C4-2B (cell line): ENCODE measurements around the gene REC8.

Experiments used
- ZFX ChIP-seq: fragments of 450-650 bp; IDR thresholded peaks from 2 replicates; pipeline ENCODE4 v1.6.1; 2017
- TF ChIP-seq, protein P1 (sequence below): fragments of 450-650 bp; conservative IDR thresholded peaks from 2 replicates; pipeline ENCODE4 v1.5.1; 2017; ENCODE audit warnings: mild to moderate bottlenecking

DNA sequence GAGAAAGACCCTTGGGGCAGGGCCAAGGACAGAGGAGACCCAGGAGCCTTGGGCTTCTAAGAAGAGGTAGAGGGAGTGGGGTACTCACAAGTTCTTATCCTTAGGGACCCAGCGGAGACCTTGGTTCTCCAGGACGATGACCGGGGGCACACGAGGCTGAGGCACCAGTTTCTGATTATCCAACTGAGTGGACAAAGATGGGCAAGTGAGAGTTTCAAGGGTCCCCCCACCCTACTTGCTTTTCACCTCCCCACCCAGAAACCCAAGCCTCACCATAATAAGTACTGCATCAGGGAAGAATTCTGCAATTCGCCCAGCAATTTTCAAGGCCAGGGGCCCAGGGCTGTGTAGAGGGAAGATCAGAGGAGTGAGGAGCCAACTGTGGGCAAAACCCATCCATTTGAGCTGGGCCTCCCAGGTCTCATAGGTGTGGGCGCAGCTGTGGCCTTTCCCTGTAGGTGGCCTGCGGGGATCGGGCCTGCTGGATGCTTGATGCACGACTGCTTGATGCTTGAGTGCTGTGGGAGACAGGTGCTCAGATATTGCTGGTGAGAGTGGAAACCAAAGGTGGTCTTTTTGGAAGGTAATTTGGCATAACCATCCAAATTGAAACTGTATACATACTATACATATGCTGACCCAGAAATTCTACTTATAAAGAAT is 32.5 kb upstream of the REC8 start:
- TF ChIP-seq, protein P1, sequence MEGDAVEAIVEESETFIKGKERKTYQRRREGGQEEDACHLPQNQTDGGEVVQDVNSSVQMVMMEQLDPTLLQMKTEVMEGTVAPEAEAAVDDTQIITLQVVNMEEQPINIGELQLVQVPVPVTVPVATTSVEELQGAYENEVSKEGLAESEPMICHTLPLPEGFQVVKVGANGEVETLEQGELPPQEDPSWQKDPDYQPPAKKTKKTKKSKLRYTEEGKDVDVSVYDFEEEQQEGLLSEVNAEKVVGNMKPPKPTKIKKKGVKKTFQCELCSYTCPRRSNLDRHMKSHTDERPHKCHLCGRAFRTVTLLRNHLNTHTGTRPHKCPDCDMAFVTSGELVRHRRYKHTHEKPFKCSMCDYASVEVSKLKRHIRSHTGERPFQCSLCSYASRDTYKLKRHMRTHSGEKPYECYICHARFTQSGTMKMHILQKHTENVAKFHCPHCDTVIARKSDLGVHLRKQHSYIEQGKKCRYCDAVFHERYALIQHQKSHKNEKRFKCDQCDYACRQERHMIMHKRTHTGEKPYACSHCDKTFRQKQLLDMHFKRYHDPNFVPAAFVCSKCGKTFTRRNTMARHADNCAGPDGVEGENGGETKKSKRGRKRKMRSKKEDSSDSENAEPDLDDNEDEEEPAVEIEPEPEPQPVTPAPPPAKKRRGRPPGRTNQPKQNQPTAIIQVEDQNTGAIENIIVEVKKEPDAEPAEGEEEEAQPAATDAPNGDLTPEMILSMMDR = no peak; the same call in 1 of the 2 replicates
- TF ChIP-seq ZFX = no peak
